SU-DHL-6 (cell line): Measurements from ENCODE around the gene CNIH2.
"Not testable (repeated sequence)": the region's sequence is repeated elsewhere in the genome, so short reads cannot be mapped to it uniquely, and the experiment has no call there.

ENCODE experiments used
- H2AFZ ChIP-seq: fragments of 200-600 bp; sonication (generic); 2 replicates; pipeline ENCODE4 v1.6.1; 2014; ENCODE audit warnings: low read depth, mild to moderate bottlenecking, moderate library complexity, mixed read lengths, antibody characterized with exemption, low read length; ENCODE audit not compliant: severe bottlenecking
- H3F3A ChIP-seq: fragments of 200-600 bp; shearing (Covaris generic); 2 replicates; pipeline ENCODE4 v1.6.0; 2016; ENCODE audit warnings: antibody characterized with exemption, mild to moderate bottlenecking; ENCODE audit not compliant: insufficient read depth
- H3K27ac ChIP-seq: fragments of 200-600 bp; sonication (generic); 2 replicates; pipeline ENCODE4 v1.5.1; 2016; ENCODE audit warnings: low read depth, mild to moderate bottlenecking, low read length, moderate library complexity, mixed read lengths
- H3K27me3 ChIP-seq: fragments of 200-600 bp; sonication (generic), shearing (Covaris generic); 2 replicates; pipeline ENCODE4 v1.6.0; 2014; ENCODE audit warnings: mild to moderate bottlenecking, low read length
- H3K36me3 ChIP-seq: fragments of 200-600 bp; sonication (generic); 2 replicates; pipeline ENCODE4 v1.6.1; 2014; ENCODE audit warnings: mild to moderate bottlenecking, low read length, mixed read lengths
- H3K4me2 ChIP-seq: fragments of 300-600, 200-600 bp; shearing (Covaris generic), sonication (generic); 2 replicates; pipeline ENCODE4 v1.6.0; 2014; ENCODE audit warnings: low read length, low read depth, mild to moderate bottlenecking; ENCODE audit not compliant: poor library complexity, severe bottlenecking
- H3K4me3 ChIP-seq: fragments of 200-600 bp; sonication (generic); 2 replicates; pipeline ENCODE4 v1.5.1; 2014; ENCODE audit warnings: antibody characterized with exemption, low read length, mild to moderate bottlenecking, mixed read lengths; ENCODE audit not compliant: insufficient read depth, poor library complexity, severe bottlenecking
- H3K79me2 ChIP-seq: fragments of 200-600 bp; sonication (generic); 2 replicates; pipeline ENCODE4 v1.6.1; 2014; ENCODE audit warnings: mild to moderate bottlenecking, low read length, moderate library complexity; ENCODE audit not compliant: insufficient read depth
- H3K9ac ChIP-seq: fragments of 200-600 bp; sonication (generic); 2 replicates; pipeline ENCODE4 v1.7.0; 2014; ENCODE audit warnings: mild to moderate bottlenecking, low read length
- H3K9me2 ChIP-seq: fragments of 200-600 bp; sonication (generic); replicated peaks from 2 replicates; pipeline ENCODE4 v1.6.1; 2014; ENCODE audit warnings: low read length; ENCODE audit not compliant: insufficient read depth
- H3K9me3 ChIP-seq: fragments of 200-600 bp; sonication (generic); 2 replicates; pipeline ENCODE4 v1.6.1; 2014; ENCODE audit warnings: low read length, mixed read lengths; ENCODE audit not compliant: insufficient read depth
- H4K20me1 ChIP-seq: fragments of 200-600 bp; sonication (generic); 2 replicates; pipeline ENCODE4 v1.6.1; 2014; ENCODE audit warnings: low read depth, mild to moderate bottlenecking, antibody characterized with exemption, low read length, moderate library complexity, mixed read lengths
- CTCF ChIP-seq: fragments of 200-600 bp; sonication (generic); IDR thresholded peaks from one replicate; pipeline ENCODE4 v1.5.1; 2017; ENCODE audit warnings: antibody characterized with exemption, mild to moderate bottlenecking, low read length, moderate library complexity; ENCODE audit not compliant: insufficient read depth, poor library complexity, severe bottlenecking
- EZH2phosphoT487 ChIP-seq: fragments of 200-600 bp; sonication (generic), shearing (Covaris generic); conservative IDR thresholded peaks from 2 replicates; pipeline ENCODE4 v1.6.1; 2018; ENCODE audit warnings: mild to moderate bottlenecking, antibody characterized with exemption, low read length, moderate library complexity, mixed read lengths

Gene CNIH2

GRCh38 chr11:66275984-66276612 is 1.9 kb upstream of the CNIH2 start:
- H3F3A ChIP-seq = peaks cover 2% of the 10 kb centered on the region; the same call in 1 of the 2 replicates
- no peak overlapping the region for H2AFZ ChIP-seq
- no peaks in the 10 kb centered on the region for H3K79me2 ChIP-seq
- H3K36me3 ChIP-seq = 0 out of 2 replicates have a peak, but pooled peaks cover 5% of the 10 kb centered on the region
- H3K9me2 ChIP-seq = no peaks in the 10 kb centered on the region
- no peaks in the 10 kb centered on the region; the same call in 1 of the 2 replicates for H4K20me1 ChIP-seq
- H3K27ac ChIP-seq = no peak overlapping the region
- H3K9ac ChIP-seq = no peak overlapping the region
- no peak overlapping the region for H3K4me2 ChIP-seq
- H3K9me3 ChIP-seq = no peaks in the 10 kb centered on the region
- no peaks in the 10 kb centered on the region for H3K27me3 ChIP-seq
- TF ChIP-seq EZH2phosphoT487 (no peak), CTCF (no peak)
- no peak overlapping the region for H3K4me3 ChIP-seq

- H3K9me3 ChIP-seq, H3K4me3 ChIP-seq, H3K36me3 ChIP-seq, H3K9me2 ChIP-seq, H3K79me2 ChIP-seq, H2AFZ ChIP-seq, H3K27me3 ChIP-seq, H3K27ac ChIP-seq, H3F3A ChIP-seq, H3K4me2 ChIP-seq, H4K20me1 ChIP-seq, H3K9ac ChIP-seq: not testable (repeated sequence)
Measured at GRCh38 chr11:66276619-66277018, 1.4 kb upstream of the CNIH2 start.

- H3K27ac ChIP-seq, H3K4me3 ChIP-seq, H2AFZ ChIP-seq, H3K9me2 ChIP-seq, H4K20me1 ChIP-seq, H3K36me3 ChIP-seq, H3K79me2 ChIP-seq, H3F3A ChIP-seq, H3K9me3 ChIP-seq, H3K9ac ChIP-seq, H3K27me3 ChIP-seq, H3K4me2 ChIP-seq: not testable (repeated sequence)
Measured at GRCh38 chr11:66277064-66277463, 911 bp upstream of the CNIH2 start.

GRCh38 chr11:66278363-66279091 is 552 bp downstream of the CNIH2 start:
- no peak overlapping the region for H3K27ac ChIP-seq
- H3K79me2 ChIP-seq = no peaks in the 10 kb centered on the region
- no peak overlapping the region for H3K4me3 ChIP-seq
- H3K36me3 ChIP-seq = 0 out of 2 replicates have a peak, but pooled peaks cover 5% of the 10 kb centered on the region
- H3K9me2 ChIP-seq = no peaks in the 10 kb centered on the region
- H3K27me3 ChIP-seq = no peaks in the 10 kb centered on the region
- H3K9ac ChIP-seq = no peak overlapping the region
- H4K20me1 ChIP-seq = no peaks in the 10 kb centered on the region; the same call in 1 of the 2 replicates
- no peaks in the 10 kb centered on the region for H3K9me3 ChIP-seq
- no peak overlapping the region for H2AFZ ChIP-seq
- TF ChIP-seq CTCF (no peak), EZH2phosphoT487 (no peak)
- H3F3A ChIP-seq = peaks cover 5% of the 10 kb centered on the region; the same call in 1 of the 2 replicates
- peak overlapping the region; percentile 29 for H3K4me2 ChIP-seq
